ENCODE measurements around the gene TMEM184A.

The TMEM184A gene

GRCh38 chr7:1546909-1547776 is 8.9 kb downstream of the TMEM184A start:
- Histone ChIP-seq H3K27ac (ENCODE audit: low read length) (no peak overlapping the region), H3K36me3 (ENCODE audit: control insufficient read depth, low read depth, low read length) (no peaks in the 10 kb centered on the region), H3K4me1 (ENCODE audit: control insufficient read depth, low read depth, low read length) (no peaks in the 10 kb centered on the region), H3K27me3 (ENCODE audit: control insufficient read depth, insufficient read depth, low read length) (no peaks in the 10 kb centered on the region), H3K4me3 (ENCODE audit: low read length) (no peak overlapping the region), H3K9ac (ENCODE audit: low read length) (no peak overlapping the region), H3K9me3 (ENCODE audit: control insufficient read depth, low read depth, low read length) (no peaks in the 10 kb centered on the region)

- Histone ChIP-seq H3K27ac (ENCODE audit: low read length) (no peak overlapping the region), H3K4me3 (ENCODE audit: low read length) (no peak overlapping the region), H3K9ac (ENCODE audit: low read length) (no peak overlapping the region), H3K4me1 (ENCODE audit: control insufficient read depth, low read depth, low read length) (no peaks in the 10 kb centered on the region), H3K36me3 (ENCODE audit: control insufficient read depth, low read depth, low read length) (no peaks in the 10 kb centered on the region), H3K9me3 (ENCODE audit: control insufficient read depth, low read depth, low read length) (no peaks in the 10 kb centered on the region), H3K27me3 (ENCODE audit: control insufficient read depth, insufficient read depth, low read length) (no peaks in the 10 kb centered on the region)
These were observed 9.6 kb downstream of the TMEM184A start for GRCh38 chr7:1546274-1546908.

GRCh38 chr7:1545417-1546246 is 10.4 kb downstream of the TMEM184A start:
- H3K4me3 ChIP-seq (ENCODE audit: low read length), result no peak overlapping the region
- H3K9ac ChIP-seq (ENCODE audit: low read length), result no peak overlapping the region
- H3K9me3 ChIP-seq (ENCODE audit: control insufficient read depth, low read depth, low read length), result no peaks in the 10 kb centered on the region
- peaks cover 1% of the 10 kb centered on the region for H3K36me3 ChIP-seq (ENCODE audit: control insufficient read depth, low read depth, low read length)
- no peaks in the 10 kb centered on the region for H3K4me1 ChIP-seq (ENCODE audit: control insufficient read depth, low read depth, low read length)
- H3K27ac ChIP-seq (ENCODE audit: low read length), result no peak overlapping the region
- H3K27me3 ChIP-seq (ENCODE audit: control insufficient read depth, insufficient read depth, low read length), result no peaks in the 10 kb centered on the region

- H3K27me3 ChIP-seq (ENCODE audit: control insufficient read depth, insufficient read depth, low read length), result no peaks in the 10 kb centered on the region
- no peak overlapping the region for H3K27ac ChIP-seq (ENCODE audit: low read length)
These were observed 11.0 kb downstream of the TMEM184A start for GRCh38 chr7:1544896-1545416.

DNA sequence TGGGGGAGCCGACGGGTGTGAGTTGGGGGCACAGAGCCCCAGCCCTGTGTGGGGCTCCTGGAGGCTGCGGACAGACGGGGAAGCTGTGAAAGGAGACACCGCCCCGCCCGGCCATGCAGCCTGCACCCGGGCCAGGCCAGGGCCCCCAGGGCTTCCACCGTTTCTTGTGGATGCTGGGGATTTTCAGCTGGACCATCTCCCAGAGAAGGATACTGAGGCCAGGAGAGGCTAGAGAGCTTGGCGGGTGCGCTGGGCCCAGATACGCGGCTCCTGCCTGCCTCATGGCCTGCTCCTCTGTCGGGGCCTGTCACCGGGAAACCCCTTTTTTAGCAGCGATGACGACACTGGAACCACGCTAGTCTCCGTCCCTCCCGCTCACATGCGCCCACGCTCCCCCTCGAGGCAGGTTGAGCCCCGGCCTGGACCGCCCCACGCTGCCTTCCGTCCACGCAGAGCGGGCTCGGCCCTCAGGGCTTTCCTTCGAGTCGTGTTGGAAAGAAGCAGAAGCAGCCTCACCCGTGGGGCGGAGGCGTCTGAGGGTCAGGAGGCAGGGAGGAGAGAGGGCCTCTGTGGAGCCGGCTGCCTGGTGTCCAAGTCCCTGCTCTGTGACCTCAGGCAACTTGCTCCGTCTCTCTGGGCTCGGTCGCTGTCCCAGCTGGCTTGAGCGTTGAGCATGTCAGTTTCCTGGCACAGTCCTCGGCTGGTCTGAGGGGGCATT is 11.7 kb downstream of the TMEM184A start:
- H3K27ac ChIP-seq (ENCODE audit: low read length), result no peak overlapping the region
- H3K4me1 ChIP-seq (ENCODE audit: control insufficient read depth, low read depth, low read length), result no peaks in the 10 kb centered on the region
- H3K9ac ChIP-seq (ENCODE audit: low read length), result no peak overlapping the region
- H3K4me3 ChIP-seq (ENCODE audit: low read length), result no peak overlapping the region
- H3K36me3 ChIP-seq (ENCODE audit: control insufficient read depth, low read depth, low read length), result peaks cover 4% of the 10 kb centered on the region
- no peaks in the 10 kb centered on the region for H3K9me3 ChIP-seq (ENCODE audit: control insufficient read depth, low read depth, low read length)
- no peaks in the 10 kb centered on the region for H3K27me3 ChIP-seq (ENCODE audit: control insufficient read depth, insufficient read depth, low read length)

More at GRCh38 chr7:1544896-1545416, 11.0 kb downstream of the TMEM184A start:
- Histone ChIP-seq H3K9ac (ENCODE audit: low read length) (no peak overlapping the region), H3K9me3 (ENCODE audit: control insufficient read depth, low read depth, low read length) (no peaks in the 10 kb centered on the region), H3K36me3 (ENCODE audit: control insufficient read depth, low read depth, low read length) (peaks cover 4% of the 10 kb centered on the region), H3K4me3 (ENCODE audit: low read length) (no peak overlapping the region), H3K4me1 (ENCODE audit: control insufficient read depth, low read depth, low read length) (no peaks in the 10 kb centered on the region)

GRCh38 chr7:1543826-1544177 is 12.2 kb downstream of the TMEM184A start:
- no peaks in the 10 kb centered on the region for H3K9me3 ChIP-seq (ENCODE audit: control insufficient read depth, low read depth, low read length)
- no peak overlapping the region for H3K4me3 ChIP-seq (ENCODE audit: low read length)
- H3K36me3 ChIP-seq (ENCODE audit: control insufficient read depth, low read depth, low read length), result peaks cover 4% of the 10 kb centered on the region
- H3K4me1 ChIP-seq (ENCODE audit: control insufficient read depth, low read depth, low read length), result no peaks in the 10 kb centered on the region
- H3K9ac ChIP-seq (ENCODE audit: low read length), result no peak overlapping the region
- H3K27ac ChIP-seq (ENCODE audit: low read length), result no peak overlapping the region
- H3K27me3 ChIP-seq (ENCODE audit: control insufficient read depth, insufficient read depth, low read length), result no peaks in the 10 kb centered on the region

- H3K36me3 ChIP-seq (ENCODE audit: control insufficient read depth, low read depth, low read length), result peaks cover 4% of the 10 kb centered on the region
- H3K27me3 ChIP-seq (ENCODE audit: control insufficient read depth, insufficient read depth, low read length), result no peaks in the 10 kb centered on the region
- no peak overlapping the region for H3K4me3 ChIP-seq (ENCODE audit: low read length)
- no peaks in the 10 kb centered on the region for H3K4me1 ChIP-seq (ENCODE audit: control insufficient read depth, low read depth, low read length)
- H3K9ac ChIP-seq (ENCODE audit: low read length), result no peak overlapping the region
- no peaks in the 10 kb centered on the region for H3K9me3 ChIP-seq (ENCODE audit: control insufficient read depth, low read depth, low read length)
- H3K27ac ChIP-seq (ENCODE audit: low read length), result no peak overlapping the region
These were observed 12.9 kb downstream of the TMEM184A start for GRCh38 chr7:1542841-1543747.

GRCh38 chr7:1542329-1542728 is 13.7 kb downstream of the TMEM184A start:
- H3K4me3 ChIP-seq (ENCODE audit: low read length), result no peak overlapping the region
- peaks cover 4% of the 10 kb centered on the region for H3K36me3 ChIP-seq (ENCODE audit: control insufficient read depth, low read depth, low read length)
- no peak overlapping the region for H3K9ac ChIP-seq (ENCODE audit: low read length)
- no peak overlapping the region for H3K27ac ChIP-seq (ENCODE audit: low read length)
- no peaks in the 10 kb centered on the region for H3K9me3 ChIP-seq (ENCODE audit: control insufficient read depth, low read depth, low read length)
- H3K4me1 ChIP-seq (ENCODE audit: control insufficient read depth, low read depth, low read length), result peaks cover 6% of the 10 kb centered on the region
- H3K27me3 ChIP-seq (ENCODE audit: control insufficient read depth, insufficient read depth, low read length), result no peaks in the 10 kb centered on the region

- peaks cover 4% of the 10 kb centered on the region for H3K36me3 ChIP-seq (ENCODE audit: control insufficient read depth, low read depth, low read length)
These were observed 14.4 kb downstream of the TMEM184A start for GRCh38 chr7:1541431-1542162.

DNA sequence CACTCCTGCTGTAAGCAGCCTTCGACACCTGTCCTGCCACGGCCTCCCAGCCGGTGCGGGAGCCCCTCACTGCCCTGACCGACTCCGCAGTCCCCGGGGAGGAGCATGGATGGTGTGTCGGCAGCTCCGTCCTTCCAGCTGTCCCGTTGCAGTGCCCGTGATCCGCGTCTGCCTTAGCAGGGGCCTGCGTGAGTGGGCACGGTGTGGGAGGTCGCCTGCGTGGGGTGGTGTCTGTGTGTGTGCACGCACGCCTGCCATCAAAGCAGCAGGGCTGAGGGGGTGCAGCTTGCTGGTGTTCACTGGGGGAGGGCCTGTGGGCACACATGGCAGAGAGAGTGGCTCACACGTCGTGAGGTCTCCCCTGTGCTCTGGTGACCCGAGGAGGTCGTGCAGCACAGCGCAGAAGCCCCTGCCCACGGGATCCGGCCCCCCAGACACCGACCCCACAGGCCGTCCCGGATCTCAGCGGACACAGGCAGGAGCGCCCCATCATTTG is 15.2 kb downstream of the TMEM184A start:
- Histone ChIP-seq H3K9me3 (ENCODE audit: control insufficient read depth, low read depth, low read length) (no peaks in the 10 kb centered on the region), H3K36me3 (ENCODE audit: control insufficient read depth, low read depth, low read length) (peaks cover 4% of the 10 kb centered on the region), H3K27ac (ENCODE audit: low read length) (no peak overlapping the region), H3K27me3 (ENCODE audit: control insufficient read depth, insufficient read depth, low read length) (no peaks in the 10 kb centered on the region), H3K4me1 (ENCODE audit: control insufficient read depth, low read depth, low read length) (peaks cover 16% of the 10 kb centered on the region), H3K9ac (ENCODE audit: low read length) (no peak overlapping the region), H3K4me3 (ENCODE audit: low read length) (no peak overlapping the region)

More at GRCh38 chr7:1541431-1542162, 14.4 kb downstream of the TMEM184A start:
- H3K4me1 ChIP-seq (ENCODE audit: control insufficient read depth, low read depth, low read length), result peaks cover 11% of the 10 kb centered on the region
- no peak overlapping the region for H3K4me3 ChIP-seq (ENCODE audit: low read length)
- H3K9ac ChIP-seq (ENCODE audit: low read length), result no peak overlapping the region
- no peak overlapping the region for H3K27ac ChIP-seq (ENCODE audit: low read length)
- no peaks in the 10 kb centered on the region for H3K27me3 ChIP-seq (ENCODE audit: control insufficient read depth, insufficient read depth, low read length)
- no peaks in the 10 kb centered on the region for H3K9me3 ChIP-seq (ENCODE audit: control insufficient read depth, low read depth, low read length)
